GM23248 (cell line): ENCODE results near the gene ATRAID. TPM values are rescaled to one million over a fixed set of nuclear protein-coding genes. Genes with fewer than 3 reads are reported as not detected.

ENCODE experiments used
- DNase-seq: peaks from one replicate; pipeline ENCODE4 v3.0.0-alpha.2; 2015
- H2AFZ ChIP-seq: fragments of 200-600 bp; sonication (generic); 2 replicates; pipeline ENCODE4 v1.6.1; 2016; ENCODE audit warnings: antibody characterized with exemption
- H3F3A ChIP-seq: fragments of 200-600 bp; sonication (generic); 2 replicates; pipeline ENCODE4 v1.6.1; 2016; ENCODE audit warnings: mild to moderate bottlenecking, antibody characterized with exemption, mixed run types; ENCODE audit not compliant: insufficient read depth
- H3K27ac ChIP-seq: fragments of 200-600 bp; sonication (generic); 2 replicates; pipeline ENCODE4 v1.5.1; 2016; ENCODE audit warnings: mild to moderate bottlenecking
- H3K27me3 ChIP-seq: fragments of 200-600 bp; sonication (generic); replicated peaks from 2 replicates; pipeline ENCODE4 v1.6.1; 2016; ENCODE audit warnings: mild to moderate bottlenecking; ENCODE audit not compliant: insufficient read depth
- H3K36me3 ChIP-seq: fragments of 200-600 bp; sonication (generic); 2 replicates; pipeline ENCODE4 v1.6.1; 2016; ENCODE audit warnings: low read depth, mild to moderate bottlenecking
- H3K4me1 ChIP-seq: fragments of 200-600 bp; sonication (generic); 2 replicates; pipeline ENCODE4 v1.6.1; 2016; ENCODE audit warnings: mild to moderate bottlenecking; ENCODE audit not compliant: insufficient read depth
- H3K4me2 ChIP-seq: fragments of 200-600 bp; sonication (generic); one replicate; pipeline ENCODE4 v1.6.1; 2016; ENCODE audit warnings: mild to moderate bottlenecking; ENCODE audit not compliant: unreplicated experiment
- H3K4me3 ChIP-seq: fragments of 200-600 bp; sonication (generic); 2 replicates; pipeline ENCODE4 v1.5.1; 2016; ENCODE audit warnings: mild to moderate bottlenecking
- H3K79me2 ChIP-seq: fragments of 200-600 bp; sonication (generic); 2 replicates; pipeline ENCODE4 v1.6.1; 2016; ENCODE audit warnings: mild to moderate bottlenecking; ENCODE audit not compliant: insufficient read depth
- H3K9ac ChIP-seq: fragments of 200-600 bp; sonication (generic); 2 replicates; pipeline ENCODE4 v1.6.1; 2016; ENCODE audit warnings: mild to moderate bottlenecking
- H3K9me2 ChIP-seq: fragments of 200-600 bp; sonication (generic); 2 replicates; pipeline ENCODE4 v1.6.1; 2016; ENCODE audit warnings: mixed run types, mild to moderate bottlenecking, moderate library complexity; ENCODE audit not compliant: insufficient read depth
- H3K9me3 ChIP-seq: fragments of 200-600 bp; sonication (generic); one replicate; pipeline ENCODE4 v1.6.1; 2017; ENCODE audit warnings: low read depth
- H4K20me1 ChIP-seq: fragments of 200-600 bp; sonication (generic); 2 replicates; pipeline ENCODE4 v1.6.0; 2016; ENCODE audit not compliant: insufficient read depth
- EZH2 ChIP-seq: fragments of 200-600 bp; sonication (generic); IDR thresholded peaks from 2 replicates; pipeline ENCODE4 v1.6.1; 2018; ENCODE audit warnings: antibody characterized with exemption, mild to moderate bottlenecking; ENCODE audit not compliant: insufficient read depth, poor library complexity, severe bottlenecking
- EZH2phosphoT487 ChIP-seq: fragments of 200-600 bp; sonication (generic); IDR thresholded peaks from 2 replicates; pipeline ENCODE4 v1.6.1; 2018; ENCODE audit warnings: antibody characterized with exemption, moderate library complexity, mild to moderate bottlenecking, low read depth; ENCODE audit not compliant: insufficient read depth
- WGBS, 2 experiments: methylation state at CpG; one replicate each; pipeline ENCODE4 v1.1.6; 2015 to 2017; ENCODE audit warnings: low lambda C conversion rate in 2 of 2, low coverage in 1 of 2; ENCODE audit errors: missing lambda C conversion rate in 2 of 2; 5-methylcytosine and 5-hydroxymethylcytosine counted together
- in situ Hi-C: fragments of 300-500 bp; cut with MboI; formaldehyde crosslinking; loops from 2 replicates; pipeline ENCODE4 v1.15.0; 2020
- polyA plus RNA-seq: library from polyadenylated mRNA; unstranded; fragments of >200 nt; fragmentation: Nextera tagmentation; extraction: Ambion mirVana; gene quantifications from 2 replicates; pipeline ENCODE4 v1.2.1, GENCODE V29; 2016
- total RNA-seq: library from RNA; depleted of rRNA; stranded (reverse); fragments of >200 nt; shearing (Covaris generic); gene quantifications from 2 replicates; pipeline ENCODE4 v1.2.3, GENCODE V29; 2014

The ATRAID gene
- total and polyA plus RNA-seq, 2 experiments from 2014 or later: 214 to 304 TPM

DNA sequence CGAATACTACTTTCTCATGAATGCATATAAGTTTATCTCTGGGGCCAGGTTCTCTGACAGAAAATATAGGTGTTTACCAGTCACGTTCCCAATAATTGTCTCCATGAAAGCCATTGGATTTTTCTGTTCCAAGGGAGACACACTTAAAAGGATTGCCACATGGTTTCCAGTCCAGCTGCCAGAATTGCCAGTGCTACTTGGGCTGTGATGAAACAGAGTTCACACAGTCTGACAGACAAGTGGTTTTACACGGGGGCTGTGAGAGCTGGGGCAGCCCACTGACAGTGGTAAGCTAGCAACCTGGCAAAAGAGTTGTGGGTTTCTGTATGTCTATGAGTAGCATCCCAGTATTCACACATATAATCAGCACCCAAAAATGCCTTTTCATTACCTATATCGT is 27.7 kb upstream of the ATRAID start:
- Histone ChIP-seq H3K36me3 (no peaks in the 10 kb centered on the region), H3K9me3 (no peaks in the 10 kb centered on the region), H3F3A (peaks cover 51% of the 10 kb centered on the region), H3K27me3 (no peaks in the 10 kb centered on the region), H2AFZ (no peak overlapping the region), H3K4me1 (peaks cover 45% of the 10 kb centered on the region), H3K79me2 (no peaks in the 10 kb centered on the region), H3K9ac (no peak overlapping the region), H3K4me2 (no peak overlapping the region), H3K4me3 (no peak overlapping the region), H3K27ac (no peak overlapping the region), H3K9me2 (no peaks in the 10 kb centered on the region), H4K20me1 (no peaks in the 10 kb centered on the region)
- in situ Hi-C loops: no loop called here
- 32 to 42% methylated on average over 4 of the region's 4 CpGs for WGBS, 2 experiments
- TF ChIP-seq EZH2phosphoT487 (no peak), EZH2 (no peak)
- peak; percentile 58 for DNase-seq

DNA sequence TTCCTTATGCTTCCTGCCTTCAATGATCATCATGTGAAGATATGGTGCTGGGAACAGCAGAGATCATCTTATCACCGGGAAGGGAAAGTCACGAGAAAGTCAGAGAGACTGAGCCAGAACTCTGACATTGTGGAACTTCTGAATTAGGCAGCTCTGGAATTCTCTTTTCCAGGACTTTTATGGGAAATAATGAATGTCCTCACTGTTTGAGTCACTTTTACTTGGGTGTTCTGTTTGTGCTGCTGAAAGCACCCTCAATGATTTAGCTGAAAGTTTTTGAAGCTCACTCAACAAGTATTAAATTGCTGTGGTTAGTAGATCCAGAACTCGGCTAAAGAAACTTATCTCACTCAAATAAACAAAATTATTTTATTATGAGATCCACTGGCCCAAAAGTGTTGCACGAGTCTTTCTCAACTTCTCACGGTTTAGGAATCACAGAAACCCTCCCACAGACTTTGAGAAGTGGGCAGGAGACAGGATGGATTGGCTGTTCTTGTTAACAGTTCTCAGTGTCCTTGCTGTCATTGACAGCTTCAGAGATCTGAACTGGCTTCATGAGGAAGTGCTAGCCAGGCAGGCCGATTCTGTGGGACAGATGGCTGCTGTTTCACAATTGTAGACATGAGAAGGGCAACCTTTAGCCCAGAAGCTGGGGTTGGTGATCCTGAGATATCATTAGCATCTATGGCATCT is 26.4 kb upstream of the ATRAID start:
- peaks cover 50% of the 10 kb centered on the region for H3F3A ChIP-seq
- H3K36me3 ChIP-seq: no peaks in the 10 kb centered on the region
- H3K79me2 ChIP-seq: no peaks in the 10 kb centered on the region
- no peaks in the 10 kb centered on the region for H3K27me3 ChIP-seq
- no peak for TF ChIP-seq EZH2
- peak; percentile 96 for TF ChIP-seq EZH2phosphoT487
- no peaks in the 10 kb centered on the region for H3K9me2 ChIP-seq
- H2AFZ ChIP-seq: peak overlapping the region; percentile 39
- H4K20me1 ChIP-seq: no peaks in the 10 kb centered on the region
- 0 to 2% methylated on average over 6 of the region's 6 CpGs for WGBS, 2 experiments
- in situ Hi-C loops: no loop called here
- H3K9ac ChIP-seq: peak overlapping the region; percentile 45
- H3K4me1 ChIP-seq: peaks cover 40% of the 10 kb centered on the region
- DNase-seq: peak; percentile 79
- H3K27ac ChIP-seq: peak overlapping the region; percentile 87
- H3K9me3 ChIP-seq: no peaks in the 10 kb centered on the region
- peak overlapping the region; percentile 31 for H3K4me3 ChIP-seq
- H3K4me2 ChIP-seq: peak overlapping the region; percentile 30

DNA sequence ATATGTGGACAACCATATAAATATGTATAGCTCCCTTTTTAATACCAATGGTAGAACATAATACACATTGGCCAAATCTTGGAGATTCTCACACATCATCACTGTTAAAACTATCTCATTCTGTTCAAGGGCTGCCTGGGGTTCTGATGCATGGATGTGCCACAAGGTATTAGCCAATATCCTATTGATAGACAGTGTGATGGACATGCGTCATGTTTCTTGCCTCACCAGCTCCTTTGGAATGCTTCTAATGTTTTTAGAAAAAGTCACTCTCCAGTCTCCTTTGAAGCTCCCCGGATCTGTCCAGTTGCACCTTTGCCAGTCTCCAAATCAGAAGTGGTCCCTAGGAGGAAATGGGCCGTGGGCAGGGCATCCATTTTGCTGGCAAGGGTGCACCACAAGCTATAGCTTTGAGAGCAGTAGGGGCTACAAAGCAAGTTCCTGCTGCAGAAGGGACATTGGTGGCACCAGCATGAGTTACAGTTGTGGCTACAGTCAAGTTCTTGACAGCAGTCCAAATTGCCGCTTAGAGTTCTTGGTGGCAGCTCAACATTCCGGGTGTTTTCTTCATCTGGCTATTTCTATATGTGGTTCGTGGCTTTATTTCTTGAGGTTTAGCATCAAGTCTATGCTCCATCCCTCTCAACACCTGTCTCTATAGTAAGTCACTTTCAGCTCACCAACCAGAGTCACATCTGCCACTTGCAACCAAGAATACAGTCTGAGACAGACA is 25.1 kb upstream of the ATRAID start:
- no peak overlapping the region for H3K9ac ChIP-seq
- no peaks in the 10 kb centered on the region for H4K20me1 ChIP-seq
- TF ChIP-seq EZH2 (no peak), EZH2phosphoT487 (no peak)

DNA sequence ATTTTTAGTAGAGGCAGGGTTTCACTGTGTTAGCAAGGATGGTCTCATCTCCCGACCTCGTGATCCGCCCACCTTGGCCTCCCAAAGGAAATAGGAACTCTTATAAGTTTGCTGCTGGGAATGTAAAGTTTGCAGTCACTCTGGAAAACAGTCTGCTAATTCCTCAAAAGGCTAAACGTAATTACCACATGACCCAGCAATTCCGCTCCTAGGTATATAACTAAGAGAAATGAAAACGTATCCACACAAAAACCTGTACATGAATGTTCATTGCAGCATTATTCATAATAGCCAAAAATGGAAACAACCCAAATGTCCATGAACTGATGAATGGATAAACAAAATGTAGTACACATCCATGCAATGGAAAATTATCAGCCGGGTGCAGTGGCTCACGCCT is 21.9 kb upstream of the ATRAID start:
- DNase-seq: no peak
- 88 to 91% methylated on average over 8 of the region's 8 CpGs for WGBS, 2 experiments
- H3K79me2 ChIP-seq: no peaks in the 10 kb centered on the region
- H3K9me2 ChIP-seq: no peaks in the 10 kb centered on the region
- peaks cover 19% of the 10 kb centered on the region for H3F3A ChIP-seq
- H3K4me2 ChIP-seq: no peak overlapping the region
- H3K27ac ChIP-seq: no peak overlapping the region
- H3K4me3 ChIP-seq: no peak overlapping the region
- peaks cover 13% of the 10 kb centered on the region for H3K4me1 ChIP-seq
- no peaks in the 10 kb centered on the region for H4K20me1 ChIP-seq
- TF ChIP-seq EZH2 (no peak), EZH2phosphoT487 (no peak)
- H3K27me3 ChIP-seq: no peaks in the 10 kb centered on the region
- H3K9ac ChIP-seq: no peak overlapping the region
- no peaks in the 10 kb centered on the region for H3K36me3 ChIP-seq
- in situ Hi-C loops: loop anchor here (5.0 kb wide), 1 partner anchor 88 kb away; no protein-coding TSS in a partner anchor
- H3K9me3 ChIP-seq: no peaks in the 10 kb centered on the region
- no peak overlapping the region for H2AFZ ChIP-seq

More for the DNA sequence above, 25.1 kb upstream of the ATRAID start:
- 51 to 52% methylated on average over 6 of the region's 6 CpGs for WGBS, 2 experiments
- Histone ChIP-seq H3K27ac (no peak overlapping the region), H3K9me2 (no peaks in the 10 kb centered on the region), H3K79me2 (no peaks in the 10 kb centered on the region), H2AFZ (no peak overlapping the region), H3K4me1 (peaks cover 33% of the 10 kb centered on the region), H3F3A (peaks cover 38% of the 10 kb centered on the region), H3K27me3 (no peaks in the 10 kb centered on the region), H3K4me3 (no peak overlapping the region), H3K4me2 (no peak overlapping the region), H3K9me3 (no peaks in the 10 kb centered on the region), H3K36me3 (no peaks in the 10 kb centered on the region)
- DNase-seq: no peak
- in situ Hi-C loops: no loop called here
